ENCODE measurements around the gene EFNA2.
"Not testable (repeated sequence)": the region's sequence is repeated elsewhere in the genome, so short reads cannot be mapped to it uniquely, and the experiment has no call there.

The EFNA2 gene

GRCh38 chr19:1243768-1244692, 41.6 kb upstream of the EFNA2 start:
- Histone ChIP-seq H4K20me1 (ENCODE audit: low read depth, low read length) (no peaks in the 10 kb centered on the region), H3K9me2 (replicated peaks; ENCODE audit: insufficient read depth, low read length) (no peaks in the 10 kb centered on the region), H3K4me3 (ENCODE audit: insufficient read depth, low read length, poor library complexity, severe bottlenecking) (peak overlapping the region; percentile 18), H3K9ac (ENCODE audit: low read length) (peak overlapping the region; percentile 53), H3K79me2 (ENCODE audit: insufficient read depth, low read length) (peaks cover 11% of the 10 kb centered on the region; the same call in 1 of the 2 replicates), H3K27me3 (ENCODE audit: low read length) (no peaks in the 10 kb centered on the region), H3K36me3 (ENCODE audit: low read length) (no peaks in the 10 kb centered on the region), H2AFZ (ENCODE audit: low read depth, low read length, severe bottlenecking) (no peak overlapping the region), H3K4me2 (ENCODE audit: low read depth, low read length, poor library complexity, severe bottlenecking) (peak overlapping the region; percentile 84), H3K9me3 (ENCODE audit: insufficient read depth, low read length) (no peaks in the 10 kb centered on the region), H3K27ac (ENCODE audit: low read depth, low read length) (peak overlapping the region; percentile 66), H3F3A (ENCODE audit: insufficient read depth) (peaks cover 31% of the 10 kb centered on the region)
- peak; percentile 84 for TF ChIP-seq CTCF (IDR thresholded peaks at IDR 0.05; ENCODE audit: insufficient read depth, low read length, poor library complexity, severe bottlenecking)
- no peak for TF ChIP-seq EZH2phosphoT487 (conservative IDR thresholded peaks at IDR 0.05; ENCODE audit: low read length)

GRCh38 chr19:1244693-1245451, 40.8 kb upstream of the EFNA2 start:
- no peaks in the 10 kb centered on the region for H4K20me1 ChIP-seq (ENCODE audit: low read depth, low read length)
- H3F3A ChIP-seq (ENCODE audit: insufficient read depth) = peaks cover 25% of the 10 kb centered on the region; the same call in 1 of the 2 replicates
- H3K79me2 ChIP-seq (ENCODE audit: insufficient read depth, low read length) = peaks cover 13% of the 10 kb centered on the region; the same call in 1 of the 2 replicates
- H2AFZ ChIP-seq (ENCODE audit: low read depth, low read length, severe bottlenecking) = no peak overlapping the region
- H3K36me3 ChIP-seq (ENCODE audit: low read length) = no peaks in the 10 kb centered on the region
- TF ChIP-seq CTCF (IDR thresholded peaks at IDR 0.05; ENCODE audit: insufficient read depth, low read length, poor library complexity, severe bottlenecking) = no peak
- TF ChIP-seq EZH2phosphoT487 (conservative IDR thresholded peaks at IDR 0.05; ENCODE audit: low read length) = no peak
- H3K9ac ChIP-seq (ENCODE audit: low read length) = peak overlapping the region; percentile 53
- H3K4me2 ChIP-seq (ENCODE audit: low read depth, low read length, poor library complexity, severe bottlenecking) = peak overlapping the region; percentile 56
- H3K9me3 ChIP-seq (ENCODE audit: insufficient read depth, low read length) = no peaks in the 10 kb centered on the region
- H3K27me3 ChIP-seq (ENCODE audit: low read length) = no peaks in the 10 kb centered on the region
- H3K4me3 ChIP-seq (ENCODE audit: insufficient read depth, low read length, poor library complexity, severe bottlenecking) = peak overlapping the region; percentile 18
- no peaks in the 10 kb centered on the region for H3K9me2 ChIP-seq (replicated peaks; ENCODE audit: insufficient read depth, low read length)
- H3K27ac ChIP-seq (ENCODE audit: low read depth, low read length) = peak overlapping the region; percentile 66

- no peaks in the 10 kb centered on the region for H3K36me3 ChIP-seq (ENCODE audit: low read length)
- H3K27me3 ChIP-seq (ENCODE audit: low read length) = no peaks in the 10 kb centered on the region
- no peak overlapping the region for H2AFZ ChIP-seq (ENCODE audit: low read depth, low read length, severe bottlenecking)
- no peaks in the 10 kb centered on the region for H3K9me2 ChIP-seq (replicated peaks; ENCODE audit: insufficient read depth, low read length)
- TF ChIP-seq EZH2phosphoT487 (conservative IDR thresholded peaks at IDR 0.05; ENCODE audit: low read length) (no peak), CTCF (IDR thresholded peaks at IDR 0.05; ENCODE audit: insufficient read depth, low read length, poor library complexity, severe bottlenecking) (no peak)
- H3K27ac ChIP-seq (ENCODE audit: low read depth, low read length) = peak overlapping the region; percentile 31; the same call in 1 of the 2 replicates
- H4K20me1 ChIP-seq (ENCODE audit: low read depth, low read length) = no peaks in the 10 kb centered on the region
- H3K9me3 ChIP-seq (ENCODE audit: insufficient read depth, low read length) = no peaks in the 10 kb centered on the region
- peak overlapping the region; percentile 56 for H3K4me2 ChIP-seq (ENCODE audit: low read depth, low read length, poor library complexity, severe bottlenecking)
- no peak overlapping the region for H3K9ac ChIP-seq (ENCODE audit: low read length)
- no peak overlapping the region for H3K4me3 ChIP-seq (ENCODE audit: insufficient read depth, low read length, poor library complexity, severe bottlenecking)
- peaks cover 16% of the 10 kb centered on the region for H3K79me2 ChIP-seq (ENCODE audit: insufficient read depth, low read length)
- H3F3A ChIP-seq (ENCODE audit: insufficient read depth) = peaks cover 25% of the 10 kb centered on the region; the same call in 1 of the 2 replicates
These were observed 40.0 kb upstream of the EFNA2 start for GRCh38 chr19:1245494-1246264.

- H2AFZ ChIP-seq (ENCODE audit: low read depth, low read length, severe bottlenecking) = not testable (repeated sequence)
These were observed 39.2 kb upstream of the EFNA2 start for GRCh38 chr19:1246265-1247087.

More at GRCh38 chr19:1246265-1247087, 39.2 kb upstream of the EFNA2 start:
- not testable (repeated sequence) for H4K20me1 ChIP-seq (ENCODE audit: low read depth, low read length); H3K9ac ChIP-seq (ENCODE audit: low read length); H3K9me2 ChIP-seq (replicated peaks; ENCODE audit: insufficient read depth, low read length); H3K4me2 ChIP-seq (ENCODE audit: low read depth, low read length, poor library complexity, severe bottlenecking); H3K36me3 ChIP-seq (ENCODE audit: low read length); H3K27me3 ChIP-seq (ENCODE audit: low read length); H3K4me3 ChIP-seq (ENCODE audit: insufficient read depth, low read length, poor library complexity, severe bottlenecking); H3K9me3 ChIP-seq (ENCODE audit: insufficient read depth, low read length)
- H3K27ac ChIP-seq (ENCODE audit: low read depth, low read length) = peak overlapping the region; percentile 31; the same call in 1 of the 2 replicates
- peaks cover 24% of the 10 kb centered on the region for H3K79me2 ChIP-seq (ENCODE audit: insufficient read depth, low read length)
- peaks cover 27% of the 10 kb centered on the region; the same call in 1 of the 2 replicates for H3F3A ChIP-seq (ENCODE audit: insufficient read depth)

Measured in SU-DHL-6 (cell line).